Activated CD4-positive, alpha-beta T cell treated with anti-CD3 and anti-CD28 coated beads, Interleukin-2, amount 50 U/mL, for 4 hours (primary cell): Measurements from ENCODE around the gene ASB2.

ENCODE experiments used
- DNase-seq, 2 experiments: peaks; one replicate each; pipeline ENCODE4 v3.0.0-alpha.2; 2020

The ASB2 gene

GRCh38 chr14:93976477-93977057 lies at the start of gene ASB2:
TSS of gene ASB2 (minus strand) at chr14:93976570. CDS start at chr14:93964539, 12,031 bp downstream.
- no peak for DNase-seq

GRCh38 chr14:94025720-94026119 lies 49.4 kb upstream of the ASB2 start:
- no peak for DNase-seq

- DNase-seq, result no peak
Measured at GRCh38 chr14:94024549-94024948, 48.2 kb upstream of the ASB2 start.

- DNase-seq, result no peak
Measured at GRCh38 chr14:94022532-94023411, 46.4 kb upstream of the ASB2 start.

- DNase-seq, result no peak
Measured at GRCh38 chr14:94021416-94022157, 45.2 kb upstream of the ASB2 start.

GRCh38 chr14:94021001-94021400 lies 44.6 kb upstream of the ASB2 start:
- DNase-seq, result no peak

- DNase-seq, result no peak
Measured at GRCh38 chr14:94020267-94020666, 43.9 kb upstream of the ASB2 start.

- no peak for DNase-seq
Measured at GRCh38 chr14:94019329-94019728, 43.0 kb upstream of the ASB2 start.

- DNase-seq, result no peak
Measured at GRCh38 chr14:94018308-94018707, 41.9 kb upstream of the ASB2 start.

GRCh38 chr14:94016446-94016976 lies 40.1 kb upstream of the ASB2 start:
- no peak for DNase-seq

- no peak for DNase-seq
Measured at GRCh38 chr14:94015223-94015622, 38.9 kb upstream of the ASB2 start.

- no peak for DNase-seq
Measured at GRCh38 chr14:94014382-94014781, 38.0 kb upstream of the ASB2 start.

- DNase-seq, result no peak
Measured at GRCh38 chr14:94011795-94012194, 35.4 kb upstream of the ASB2 start.

GRCh38 chr14:94010625-94011024 lies 34.3 kb upstream of the ASB2 start:
- DNase-seq, result no peak

GRCh38 chr14:94009767-94010166 lies 33.4 kb upstream of the ASB2 start:
- DNase-seq, result no peak

- no peak for DNase-seq
Measured at GRCh38 chr14:94008234-94008633, 31.9 kb upstream of the ASB2 start.

- no peak for DNase-seq
Measured at GRCh38 chr14:94005324-94006073, 29.1 kb upstream of the ASB2 start.

- no peak for DNase-seq
Measured at GRCh38 chr14:94004015-94004414, 27.6 kb upstream of the ASB2 start.

- no peak for DNase-seq
Measured at GRCh38 chr14:94003397-94003796, 27.0 kb upstream of the ASB2 start.

- DNase-seq, result peak; percentile 45
Measured at GRCh38 chr14:94001501-94002396, 25.4 kb upstream of the ASB2 start.

GRCh38 chr14:94001016-94001415 lies 24.6 kb upstream of the ASB2 start:
- no peak for DNase-seq

- DNase-seq, result no peak
Measured at GRCh38 chr14:94000267-94000666, 23.9 kb upstream of the ASB2 start.
